GM18502 (cell line): ENCODE measurements around the gene ZNF507.
"Not testable (repeated sequence)": the region's sequence is repeated elsewhere in the genome, so short reads cannot be mapped to it uniquely, and the experiment has no call there.

Source experiments
- ATAC-seq: cut with Tn5 transposase; IDR thresholded peaks from one replicate; pipeline ENCODE4 v1.9.1; 2021; ENCODE audit warnings: mild to moderate bottlenecking; ENCODE audit not compliant: unreplicated experiment, poor library complexity

The ZNF507 gene

GRCh38 chr19:32364040-32364439, 18.6 kb downstream of the ZNF507 start:
- ATAC-seq = no peak

DNA sequence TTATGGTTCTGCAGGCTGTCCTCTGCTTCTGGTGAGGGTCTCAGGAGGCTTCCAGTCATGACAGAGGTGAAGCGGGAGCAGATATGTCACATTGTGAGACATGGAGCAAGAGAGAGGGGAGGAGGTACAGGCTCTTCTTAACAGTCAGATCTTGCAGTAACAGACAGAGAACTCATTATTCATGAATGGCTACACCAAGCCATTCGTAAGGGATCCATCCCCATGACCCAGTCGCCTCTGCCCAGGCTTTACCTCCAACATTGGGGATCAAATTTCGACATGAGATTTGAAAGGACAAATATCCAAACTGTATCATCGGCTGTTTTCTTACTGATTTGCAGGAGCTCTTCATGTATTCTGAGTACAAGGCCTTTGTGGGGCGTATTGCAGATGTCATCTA, 21.7 kb downstream of the ZNF507 start:
- no peak for ATAC-seq

DNA sequence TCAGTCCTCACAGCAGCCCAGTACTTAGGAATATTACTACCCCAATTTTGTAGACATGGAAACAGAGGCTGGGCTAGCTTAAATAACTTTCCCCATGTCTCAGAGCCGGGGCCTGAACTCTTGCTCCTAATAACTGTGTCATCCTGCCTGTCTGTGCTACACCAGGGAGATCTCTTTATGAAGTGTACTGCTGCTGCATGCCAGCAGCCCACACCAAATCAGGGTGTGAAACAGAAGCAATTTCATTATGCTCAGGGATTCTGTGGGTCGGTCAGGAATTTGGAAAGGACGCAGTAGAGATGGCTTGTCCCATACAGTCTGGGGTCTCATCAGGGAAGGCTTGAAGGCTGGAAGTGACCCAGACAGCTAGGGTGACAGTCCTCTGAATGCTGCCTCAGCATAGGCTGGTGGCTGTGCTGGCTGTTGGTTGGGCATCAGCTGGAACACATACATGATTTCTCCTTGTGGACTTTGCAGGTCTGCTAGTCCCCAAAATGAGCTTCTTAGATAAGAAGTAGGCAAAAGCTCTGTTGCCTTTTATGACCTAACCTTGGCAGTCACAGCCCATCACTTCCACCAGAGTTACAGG, 22.6 kb downstream of the ZNF507 start:
- no peak for ATAC-seq

GRCh38 chr19:32368787-32369186, 23.4 kb downstream of the ZNF507 start:
- ATAC-seq = no peak

- no peak for ATAC-seq
Observed at GRCh38 chr19:32372726-32373517, 27.5 kb downstream of the ZNF507 start.

DNA sequence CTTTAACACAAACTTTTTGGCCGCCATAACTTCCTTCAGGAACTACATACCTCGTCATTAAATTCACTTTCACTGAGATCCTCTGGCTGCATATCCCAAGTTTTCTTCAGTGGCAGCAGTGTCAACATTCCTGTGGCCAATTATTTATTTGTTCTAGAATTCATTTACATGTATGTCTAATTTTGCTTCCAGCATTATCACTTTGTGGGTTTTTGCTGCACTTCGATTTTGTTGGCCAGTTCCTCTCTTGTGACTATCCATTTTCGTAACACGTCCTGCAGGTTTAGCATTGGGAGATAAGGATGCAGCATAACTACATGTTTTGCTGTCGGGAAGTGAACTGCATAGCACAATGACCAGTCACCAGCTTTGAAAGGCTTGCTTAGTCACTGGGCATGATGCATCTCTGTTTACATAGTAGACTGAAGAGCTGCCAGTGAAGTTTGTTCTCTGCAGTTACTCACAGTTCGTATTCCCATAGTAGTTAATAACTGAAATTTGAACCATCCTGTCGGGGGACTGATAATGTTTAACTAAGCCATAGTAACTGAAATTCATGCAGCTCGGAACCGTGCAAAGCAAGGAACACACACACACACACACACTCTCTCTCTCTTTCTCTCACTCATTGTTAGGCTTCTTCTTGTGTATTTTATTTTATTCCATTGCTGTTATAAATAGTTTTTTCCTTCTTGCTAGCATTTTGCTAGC, 28.3 kb downstream of the ZNF507 start:
- ATAC-seq = no peak

DNA sequence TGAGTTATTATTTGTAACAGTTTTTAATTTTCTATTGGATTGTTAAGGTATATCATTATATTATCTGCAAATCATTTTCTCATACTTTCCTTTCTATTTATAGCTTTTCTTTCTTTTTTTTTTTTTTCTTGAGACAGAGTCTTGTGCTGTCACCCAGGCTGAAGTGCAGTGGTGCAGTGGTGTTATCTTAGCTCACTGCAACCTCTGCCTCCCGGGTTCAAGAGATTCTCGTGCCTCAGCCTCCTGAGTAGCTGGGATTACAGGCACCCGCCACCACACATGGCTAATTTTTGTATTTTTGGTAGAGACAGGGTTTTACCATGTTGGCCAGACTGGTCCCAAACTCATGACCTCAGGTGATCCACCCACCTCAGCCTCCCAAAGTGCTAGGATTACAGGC, 29.0 kb downstream of the ZNF507 start:
- ATAC-seq = not testable (repeated sequence)

DNA sequence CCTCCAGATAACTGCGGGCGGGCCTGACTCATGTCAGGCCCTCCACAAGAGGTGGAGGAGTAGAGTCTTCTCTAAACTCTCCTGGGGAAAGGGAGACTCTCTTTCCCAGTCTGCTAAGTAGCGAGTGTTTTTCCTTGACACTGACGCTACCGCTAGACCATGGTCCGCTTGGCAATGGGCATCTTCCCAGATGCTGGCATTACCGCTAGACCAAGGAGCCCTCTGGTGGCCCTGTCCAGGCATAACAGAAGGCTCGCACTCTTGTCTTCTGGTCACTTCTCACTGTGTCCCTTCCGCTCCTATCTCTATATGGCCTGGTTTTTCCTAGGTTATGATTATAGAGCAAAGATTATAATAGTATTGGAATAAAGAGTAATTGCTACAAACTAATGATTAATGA, 31.7 kb downstream of the ZNF507 start:
- not testable (repeated sequence) for ATAC-seq

DNA sequence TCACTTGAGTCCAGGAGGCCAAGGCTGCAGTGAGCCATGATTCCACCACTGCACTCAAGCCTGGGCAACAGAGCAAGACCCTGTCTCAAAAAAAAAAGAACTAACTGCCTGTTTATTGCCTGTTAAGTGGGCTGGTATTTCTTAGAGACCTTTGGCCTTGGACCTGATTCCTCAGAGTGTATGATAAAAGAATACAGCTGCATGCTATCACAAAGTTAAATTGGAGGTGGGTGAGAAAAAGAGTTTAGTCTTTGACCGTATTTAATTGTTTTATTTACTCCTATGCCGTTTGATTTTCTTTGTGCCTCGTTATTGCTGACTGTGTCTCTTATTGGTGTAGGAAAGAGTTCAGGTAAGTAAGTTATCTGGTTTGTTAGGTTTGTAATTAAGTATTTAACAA, 34.9 kb downstream of the ZNF507 start:
- ATAC-seq = no peak

GRCh38 chr19:32387701-32388392, 42.4 kb downstream of the ZNF507 start:
- ATAC-seq = no peak

DNA sequence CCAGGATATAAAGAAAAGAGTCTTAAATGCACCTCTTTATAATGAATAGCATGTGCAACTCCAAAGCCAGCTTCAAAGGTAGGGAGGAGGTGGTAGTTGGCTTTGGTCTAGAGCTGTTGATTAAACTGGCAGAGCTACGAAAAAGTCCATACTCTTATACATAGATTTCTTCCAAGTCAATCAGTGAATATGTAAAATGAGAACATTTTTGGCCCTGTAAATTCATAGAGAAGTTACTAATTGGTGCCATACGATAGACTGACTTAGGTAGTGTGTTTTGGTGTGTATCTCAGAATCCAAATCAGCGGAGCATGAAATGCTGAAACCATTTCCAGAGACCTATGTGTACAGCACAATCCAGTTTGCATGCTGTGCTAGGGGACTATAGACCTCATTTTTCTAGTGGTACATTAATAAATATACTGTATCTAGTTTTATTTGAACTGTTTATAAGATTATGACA, 43.0 kb downstream of the ZNF507 start:
- no peak for ATAC-seq

DNA sequence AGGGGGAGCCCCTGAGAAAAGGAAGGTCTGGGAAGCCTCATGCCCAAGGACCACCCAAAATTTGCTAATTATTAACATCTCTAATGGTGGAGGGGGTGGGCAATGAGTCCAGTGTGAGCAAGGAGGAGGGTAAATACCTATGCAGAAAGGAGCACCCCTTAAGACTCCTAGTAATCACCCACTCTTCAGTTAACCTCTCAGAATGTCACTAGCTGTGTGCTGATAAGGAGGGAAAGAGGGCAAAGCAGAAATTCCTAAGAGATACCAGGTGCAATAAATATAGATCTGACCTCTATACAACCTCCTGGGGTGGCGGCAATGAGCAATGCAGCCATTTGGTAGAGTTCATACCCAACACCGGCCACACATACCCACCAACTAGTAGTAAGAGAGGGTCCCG, 47.5 kb downstream of the ZNF507 start:
- no peak for ATAC-seq

DNA sequence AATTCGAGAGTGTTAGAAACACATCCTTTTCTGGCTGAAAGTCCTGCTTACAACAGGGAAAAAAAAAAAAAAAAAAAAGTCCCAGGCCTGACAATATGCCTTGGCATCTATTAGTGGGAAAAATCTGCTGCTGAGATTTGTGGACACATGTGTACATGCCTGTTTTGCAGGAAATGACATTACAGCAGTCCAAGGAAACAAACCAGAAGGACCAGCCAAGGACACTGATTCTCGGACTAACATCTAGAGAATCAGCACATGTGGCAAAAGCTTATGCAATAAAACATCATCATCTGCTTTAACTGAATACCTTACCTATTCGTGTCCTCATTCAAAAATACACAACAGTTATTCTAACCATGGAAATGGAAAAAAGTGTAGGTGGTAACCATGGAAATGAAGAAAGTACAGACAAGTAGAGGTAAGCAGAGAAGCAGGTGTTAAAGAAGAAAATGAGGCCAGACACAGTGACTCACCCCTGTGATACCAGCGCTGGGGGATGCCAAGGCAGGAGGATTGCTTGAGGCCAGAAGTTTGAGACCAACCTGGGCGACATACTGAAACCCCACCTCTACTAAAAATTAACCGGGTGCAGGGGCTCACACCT, 50.7 kb downstream of the ZNF507 start:
- no peak for ATAC-seq

GRCh38 chr19:32397671-32398101, 52.3 kb downstream of the ZNF507 start:
- no peak for ATAC-seq

DNA sequence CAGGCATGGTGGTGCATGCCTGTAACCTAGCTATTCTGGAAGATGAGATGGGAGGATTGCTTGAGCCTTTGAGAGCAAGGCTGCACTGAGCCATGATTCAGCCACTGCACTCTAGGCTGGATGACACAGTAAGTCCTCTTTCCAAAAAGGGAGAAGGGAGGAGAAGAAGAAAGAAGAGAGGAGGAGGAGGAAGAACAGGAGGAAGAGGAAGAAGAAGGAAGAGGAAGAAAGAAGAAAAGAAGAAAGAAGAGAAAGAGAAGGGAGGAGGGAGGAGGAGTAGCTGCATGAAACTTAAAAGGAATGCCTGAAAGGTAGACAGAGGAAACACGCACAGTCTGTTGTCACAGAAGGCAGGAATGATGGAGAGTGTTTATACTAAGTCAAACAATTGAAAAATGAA, 56.6 kb downstream of the ZNF507 start:
- no peak for ATAC-seq

DNA sequence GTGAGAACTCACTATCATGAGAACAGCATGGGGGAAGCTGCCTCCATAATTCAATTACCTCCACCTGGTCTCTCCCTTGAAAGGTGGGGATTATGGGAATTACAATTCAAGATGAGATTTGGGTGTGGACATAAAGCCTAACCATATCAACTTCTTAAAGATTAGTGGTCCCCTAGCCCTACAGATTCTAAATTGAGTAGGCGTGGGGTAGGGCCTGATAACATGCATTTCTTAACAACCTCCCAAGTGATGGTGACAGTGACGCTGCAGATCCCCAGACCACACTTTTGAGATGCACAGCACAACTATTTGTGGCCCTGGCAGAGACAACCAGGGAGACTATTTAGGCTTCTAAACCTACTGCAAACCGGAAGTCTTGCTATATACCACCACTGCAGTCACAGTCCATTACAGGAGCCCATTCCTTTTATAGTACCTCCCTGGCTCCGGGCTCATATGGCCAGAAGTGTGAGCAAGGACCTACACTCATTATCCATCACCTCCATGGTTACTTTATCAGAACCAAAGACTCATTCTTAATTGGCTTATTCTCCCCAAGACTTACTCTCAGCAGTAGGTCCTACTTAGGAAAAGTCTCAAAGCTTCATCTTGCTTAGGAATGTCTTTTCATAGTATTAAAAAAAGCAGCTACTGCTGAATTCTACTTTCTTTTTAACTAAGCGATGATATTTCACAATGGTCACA, 58.0 kb downstream of the ZNF507 start:
- ATAC-seq = no peak

DNA sequence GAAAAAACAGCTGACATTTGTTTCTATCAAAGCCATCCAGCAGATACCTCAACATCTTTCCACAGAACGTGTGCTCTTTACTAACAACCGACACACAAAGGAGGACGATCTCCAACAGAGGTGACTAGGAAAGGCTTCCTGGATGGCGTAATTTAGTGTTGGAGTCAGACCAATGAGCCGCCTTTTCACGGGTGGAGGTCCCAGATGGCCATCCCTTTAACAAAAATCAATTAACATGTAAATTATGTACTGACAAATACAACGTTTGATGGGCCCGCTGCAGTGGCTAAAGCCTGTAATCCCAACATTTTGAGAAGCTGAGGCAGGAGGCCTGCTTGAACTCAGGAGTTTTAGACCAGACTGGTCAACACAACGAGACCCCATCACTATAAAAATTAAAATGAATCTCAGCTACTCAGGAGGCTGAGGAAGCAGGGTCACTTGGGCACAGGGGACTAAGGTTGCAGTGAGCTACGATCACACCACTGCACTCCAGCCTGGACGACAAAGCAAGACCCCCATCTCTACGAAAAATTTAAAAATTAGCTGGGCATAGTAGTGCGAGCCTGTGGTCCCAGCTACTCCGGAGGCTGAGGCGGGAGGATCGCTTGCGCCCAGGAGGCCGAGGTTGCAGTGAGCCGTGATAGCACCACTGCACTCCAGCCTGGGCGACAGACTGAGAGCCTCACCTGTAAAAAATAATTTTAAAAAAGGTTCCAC, 59.0 kb downstream of the ZNF507 start:
- ATAC-seq = no peak

DNA sequence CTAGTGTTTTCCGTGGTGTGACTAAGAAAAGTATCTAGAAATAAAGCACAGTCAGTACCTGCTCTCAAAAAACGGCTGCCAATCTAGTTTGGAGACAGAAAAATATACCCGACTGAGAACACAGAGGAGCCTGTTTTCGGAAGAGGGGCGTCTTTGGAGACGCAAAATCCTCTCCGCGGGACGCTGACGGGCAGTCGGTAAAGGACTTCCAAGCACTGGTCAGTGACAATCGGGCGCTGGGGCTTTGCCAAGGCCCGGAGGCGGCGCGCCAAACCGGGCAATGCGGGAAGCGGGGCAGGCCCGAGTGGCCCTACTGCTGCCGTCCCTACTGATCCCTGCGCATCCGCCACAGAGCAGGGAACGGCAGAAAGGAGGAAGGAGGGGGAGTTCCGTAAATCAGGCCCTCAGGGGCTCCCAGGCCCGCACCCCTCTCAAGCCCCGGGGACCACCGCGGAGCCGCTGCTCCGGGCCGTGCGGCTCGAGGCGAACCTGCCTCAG, 59.6 kb downstream of the ZNF507 start:
- ATAC-seq = peak; percentile 18
